ENCODE measurements around the gene TRA2B.

The TRA2B gene

DNA sequence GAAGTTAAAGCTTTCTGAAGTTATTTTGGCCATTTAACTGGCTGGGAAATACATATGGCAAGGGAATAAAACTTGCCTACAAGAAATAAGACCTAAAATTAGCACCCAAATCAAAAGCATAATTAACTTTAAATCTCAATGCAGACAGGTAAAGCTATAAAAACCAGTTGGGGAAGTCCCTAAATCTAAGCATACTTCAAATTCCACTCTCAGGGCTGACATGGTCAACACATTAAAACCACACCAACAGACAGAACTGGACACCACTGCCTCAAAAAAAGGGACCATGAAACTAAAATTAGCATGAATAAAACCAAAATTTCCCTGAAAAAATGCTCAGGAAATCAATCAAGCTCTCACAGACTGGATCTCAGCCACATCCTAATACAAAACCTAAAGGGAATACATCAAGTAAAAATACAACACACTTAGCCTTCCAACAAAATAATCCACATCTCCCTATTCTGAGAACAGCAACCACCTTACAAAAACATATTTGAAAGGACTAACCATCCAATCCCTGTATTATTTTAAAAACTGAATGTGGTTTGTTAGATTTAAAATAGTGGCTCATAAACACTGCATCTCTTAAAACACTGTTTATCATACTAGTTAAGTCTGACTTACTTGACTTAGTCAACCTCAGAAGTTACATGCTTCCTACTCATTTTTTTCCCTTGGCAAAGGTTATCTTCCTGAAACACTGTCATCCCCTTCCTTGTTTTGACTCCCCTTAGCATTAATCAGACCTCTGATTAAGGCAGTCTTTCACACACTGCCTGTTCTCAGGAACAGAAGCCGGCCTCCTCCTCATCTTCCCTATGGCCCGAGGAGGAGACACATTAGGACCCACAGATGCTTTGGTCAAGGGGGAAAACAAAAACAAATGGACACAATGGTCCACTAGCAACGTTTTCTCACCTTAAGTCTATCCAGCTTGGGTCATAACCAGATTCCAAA is 8.3 kb downstream of the TRA2B start:
- no peak overlapping the region for H3K4me3 ChIP-seq (ENCODE audit: low read length)
- TF ChIP-seq, protein P1, sequence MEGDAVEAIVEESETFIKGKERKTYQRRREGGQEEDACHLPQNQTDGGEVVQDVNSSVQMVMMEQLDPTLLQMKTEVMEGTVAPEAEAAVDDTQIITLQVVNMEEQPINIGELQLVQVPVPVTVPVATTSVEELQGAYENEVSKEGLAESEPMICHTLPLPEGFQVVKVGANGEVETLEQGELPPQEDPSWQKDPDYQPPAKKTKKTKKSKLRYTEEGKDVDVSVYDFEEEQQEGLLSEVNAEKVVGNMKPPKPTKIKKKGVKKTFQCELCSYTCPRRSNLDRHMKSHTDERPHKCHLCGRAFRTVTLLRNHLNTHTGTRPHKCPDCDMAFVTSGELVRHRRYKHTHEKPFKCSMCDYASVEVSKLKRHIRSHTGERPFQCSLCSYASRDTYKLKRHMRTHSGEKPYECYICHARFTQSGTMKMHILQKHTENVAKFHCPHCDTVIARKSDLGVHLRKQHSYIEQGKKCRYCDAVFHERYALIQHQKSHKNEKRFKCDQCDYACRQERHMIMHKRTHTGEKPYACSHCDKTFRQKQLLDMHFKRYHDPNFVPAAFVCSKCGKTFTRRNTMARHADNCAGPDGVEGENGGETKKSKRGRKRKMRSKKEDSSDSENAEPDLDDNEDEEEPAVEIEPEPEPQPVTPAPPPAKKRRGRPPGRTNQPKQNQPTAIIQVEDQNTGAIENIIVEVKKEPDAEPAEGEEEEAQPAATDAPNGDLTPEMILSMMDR (IDR thresholded peaks at IDR 0.05; ENCODE audit: insufficient read depth, low read depth, low read length, missing control alignments): no peak
- peak; percentile 79 for DNase-seq (ENCODE audit: low read depth)

DNA sequence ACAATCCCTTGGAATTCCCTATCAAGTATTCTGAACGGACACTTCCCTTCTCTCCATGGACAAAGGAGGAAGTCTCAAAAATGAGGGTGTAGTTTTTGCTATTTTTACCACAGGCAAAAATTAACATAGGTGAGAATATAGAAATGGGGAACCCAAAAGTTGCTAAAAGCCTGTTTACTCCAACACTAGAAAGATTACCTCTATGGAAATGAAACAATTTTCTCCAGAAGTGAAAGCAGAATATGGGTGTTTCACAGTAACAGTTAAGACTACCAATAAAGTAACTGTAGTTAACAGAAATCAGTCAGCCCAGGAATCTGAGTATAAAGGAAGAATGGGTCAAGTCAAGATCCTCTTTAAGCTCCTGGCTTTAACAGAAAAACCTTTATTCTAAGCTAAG is 9.3 kb downstream of the TRA2B start:
- DNase-seq (ENCODE audit: low read depth): no peak
- no peak overlapping the region for H3K4me3 ChIP-seq (ENCODE audit: low read length)
- TF ChIP-seq, protein P1 (IDR thresholded peaks at IDR 0.05; ENCODE audit: insufficient read depth, low read depth, low read length, missing control alignments): no peak

DNA sequence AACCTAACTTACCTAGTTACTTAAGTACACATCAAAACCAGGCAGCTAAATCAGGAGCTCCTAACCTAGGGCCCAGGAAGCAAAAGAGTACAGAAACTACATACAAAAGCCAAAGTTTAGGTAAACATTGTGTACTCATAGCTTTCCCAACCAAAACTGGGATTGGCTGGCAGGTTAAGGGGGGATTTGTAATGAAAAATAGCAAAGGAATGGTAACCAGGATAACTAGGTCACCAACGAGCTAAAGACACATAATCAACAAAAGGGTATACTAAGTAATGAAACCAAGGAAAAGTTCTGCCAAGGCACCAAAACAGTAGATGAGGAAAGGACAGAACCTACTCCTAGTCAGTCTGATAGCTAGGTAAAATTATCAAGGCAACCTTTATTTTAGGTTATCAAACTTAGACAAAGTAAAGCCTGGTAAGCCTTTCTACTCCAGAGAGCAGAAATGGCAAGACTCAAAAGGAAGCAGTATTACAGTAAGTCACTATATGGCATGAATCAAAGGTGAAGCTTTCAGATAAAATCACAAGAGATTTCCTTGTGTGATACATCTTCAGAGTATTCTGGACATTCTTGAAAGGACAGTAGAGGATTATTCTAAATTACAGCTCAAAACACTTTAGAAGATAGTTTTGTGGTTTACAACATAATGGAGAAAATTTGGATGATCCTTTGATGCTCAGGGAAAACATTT is 10.2 kb downstream of the TRA2B start:
- no peak overlapping the region for H3K4me3 ChIP-seq (ENCODE audit: low read length)
- TF ChIP-seq, protein P1 (IDR thresholded peaks at IDR 0.05; ENCODE audit: insufficient read depth, low read depth, low read length, missing control alignments): no peak
- no peak for DNase-seq (ENCODE audit: low read depth)

DNA sequence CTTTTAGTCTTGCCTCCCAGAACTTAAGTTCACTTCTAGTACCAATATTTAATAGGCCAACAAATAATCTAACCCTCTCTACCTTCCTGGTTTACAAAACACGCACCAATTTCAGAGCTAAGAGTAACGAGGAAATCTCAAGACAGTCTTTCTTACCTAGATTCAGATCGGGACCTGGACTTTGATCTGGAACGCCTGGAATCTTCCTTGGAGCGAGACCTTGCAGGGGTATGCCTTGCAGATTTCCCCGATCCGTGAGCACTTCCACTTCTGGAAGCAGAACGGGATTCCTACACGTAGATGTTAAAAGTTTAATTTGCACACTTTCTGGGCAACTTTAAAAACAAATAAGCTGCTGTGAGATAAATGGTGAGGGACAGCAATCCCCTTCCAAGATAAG is 11.4 kb downstream of the TRA2B start:
- DNase-seq (ENCODE audit: low read depth): no peak
- TF ChIP-seq, protein P1 (IDR thresholded peaks at IDR 0.05; ENCODE audit: insufficient read depth, low read depth, low read length, missing control alignments): no peak
- H3K4me3 ChIP-seq (ENCODE audit: low read length): no peak overlapping the region

DNA sequence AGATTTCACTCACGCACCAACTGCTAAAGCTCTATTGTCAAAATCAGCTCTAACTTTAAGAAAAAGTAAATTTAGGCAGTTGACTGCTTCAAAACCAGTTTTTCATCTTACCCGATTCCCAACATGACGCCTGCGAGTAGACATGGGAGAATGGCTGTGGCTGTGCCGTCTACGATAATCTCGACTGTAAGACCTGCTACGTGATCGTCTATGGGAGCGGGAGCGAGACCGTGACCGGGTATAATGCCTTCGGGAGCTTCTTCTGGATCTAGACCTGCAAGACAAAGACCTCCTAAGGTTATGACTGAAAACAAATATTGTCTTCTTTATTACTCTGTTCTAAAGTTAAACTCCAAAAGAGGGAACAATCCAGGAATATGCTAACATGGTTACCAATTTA is 12.5 kb downstream of the TRA2B start:
- TF ChIP-seq, protein P1 (IDR thresholded peaks at IDR 0.05; ENCODE audit: insufficient read depth, low read depth, low read length, missing control alignments): no peak
- H3K4me3 ChIP-seq (ENCODE audit: low read length): no peak overlapping the region

DNA sequence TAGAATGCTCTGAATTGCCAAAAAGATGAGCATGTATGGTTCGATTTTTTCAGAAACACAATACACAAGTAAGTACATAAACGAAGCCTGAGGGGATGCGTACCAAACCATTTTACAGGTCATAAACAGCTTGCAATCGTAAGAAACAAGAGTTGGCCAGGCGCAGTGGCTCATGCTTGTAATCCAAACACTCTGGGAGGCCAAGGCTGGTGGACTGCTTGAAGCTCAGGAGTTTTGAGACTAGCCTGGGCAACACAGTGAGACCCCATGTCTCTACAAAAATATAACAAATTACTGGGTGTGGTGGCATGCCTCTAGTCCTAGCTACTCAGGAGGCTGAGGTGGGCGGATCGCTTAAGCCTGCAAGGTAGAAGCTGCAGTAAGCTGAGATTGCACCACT is 13.4 kb downstream of the TRA2B start:
- H3K4me3 ChIP-seq (ENCODE audit: low read length): no peak overlapping the region
- DNase-seq (ENCODE audit: low read depth): no peak
- TF ChIP-seq, protein P1 (IDR thresholded peaks at IDR 0.05; ENCODE audit: insufficient read depth, low read depth, low read length, missing control alignments): no peak

More for the DNA sequence above, 12.5 kb downstream of the TRA2B start:
- DNase-seq (ENCODE audit: low read depth): no peak

Measured in epithelial cell of esophagus (primary cell).